Smooth muscle cell (in vitro differentiated cells): ENCODE measurements around the gene BIRC3. TPM values are rescaled to one million over a fixed set of nuclear protein-coding genes. Genes with fewer than 3 reads are reported as not detected.

Source experiments
- DNase-seq: peaks from one replicate; lab custom pipeline; 2025; ENCODE audit not compliant: unreplicated experiment; lab: John Stamatoyannopoulos, UW
- H2AFZ ChIP-seq: fragments of 200-600 bp; sonication (generic); 2 replicates; pipeline ENCODE4 v1.6.0; 2016; ENCODE audit warnings: antibody characterized with exemption, low read depth, mild to moderate bottlenecking
- H3F3A ChIP-seq: fragments of 200-600 bp; sonication (generic); 2 replicates; pipeline ENCODE4 v1.6.0; 2017; ENCODE audit warnings: antibody characterized with exemption, low read depth
- H3K27ac ChIP-seq: fragments of 200-600 bp; sonication (generic); 2 replicates; pipeline ENCODE4 v1.5.1; 2016; ENCODE audit warnings: low read depth, mild to moderate bottlenecking
- H3K27me3 ChIP-seq: fragments of 200-600 bp; sonication (generic); 2 replicates; pipeline ENCODE4 v1.6.1; 2016; ENCODE audit warnings: low read depth, mild to moderate bottlenecking
- H3K36me3 ChIP-seq: fragments of 200-600 bp; sonication (generic); 2 replicates; pipeline ENCODE4 v1.5.1; 2016; ENCODE audit warnings: low read depth
- H3K4me1 ChIP-seq: fragments of 200-600 bp; sonication (generic); 2 replicates; pipeline ENCODE4 v1.5.1; 2016; ENCODE audit warnings: low read depth
- H3K4me2 ChIP-seq: fragments of 200-600 bp; sonication (generic); 2 replicates; pipeline ENCODE4 v1.6.0; 2016; ENCODE audit warnings: mild to moderate bottlenecking
- H3K4me3 ChIP-seq: fragments of 200-600 bp; sonication (generic); 2 replicates; pipeline ENCODE4 v1.5.1; 2016; ENCODE audit warnings: mild to moderate bottlenecking
- H3K79me2 ChIP-seq: fragments of 200-600 bp; sonication (generic); 2 replicates; pipeline ENCODE4 v1.6.0; 2016; ENCODE audit warnings: low read depth, mild to moderate bottlenecking
- H3K9ac ChIP-seq: fragments of 200-600 bp; sonication (generic); 2 replicates; pipeline ENCODE4 v1.6.0; 2016; ENCODE audit warnings: low read depth
- H3K9me3 ChIP-seq: fragments of 200-600 bp; sonication (generic); replicated peaks from 2 replicates; pipeline ENCODE4 v1.5.1; 2016; ENCODE audit warnings: low read depth
- H4K20me1 ChIP-seq: fragments of 200-600 bp; sonication (generic); 2 replicates; pipeline ENCODE4 v1.6.0; 2016; ENCODE audit warnings: low read depth
- CTCF ChIP-seq: fragments of 200-600 bp; sonication (generic); IDR thresholded peaks from 2 replicates; pipeline ENCODE4 v1.5.1; 2017; ENCODE audit warnings: borderline replicate concordance, mild to moderate bottlenecking, antibody characterized with exemption; ENCODE audit not compliant: insufficient read depth, poor library complexity, severe bottlenecking
- WGBS: methylation state at CpG from one replicate; pipeline ENCODE4 v1.1.7; 2016; ENCODE audit warnings: low lambda C conversion rate; 5-methylcytosine and 5-hydroxymethylcytosine counted together
- polyA plus RNA-seq: library from polyadenylated mRNA; unstranded; fragments of >200 nt; fragmentation: Nextera tagmentation; extraction: Ambion mirVana; gene quantifications from 2 replicates; pipeline ENCODE4 v1.2.1, GENCODE V29; 2016
- total RNA-seq: library from RNA; depleted of rRNA; stranded (reverse); fragments of >200 nt; gene quantifications from 2 replicates; pipeline ENCODE4 v1.2.3, GENCODE V29; 2014

The BIRC3 gene
- total and polyA plus RNA-seq, 2 experiments from 2014 or later: 0.94 to 1.6 TPM

GRCh38 chr11:102377891-102378290, 60.6 kb downstream of the BIRC3 start:
- Histone ChIP-seq H3K4me2 (no peak overlapping the region), H2AFZ (no peak overlapping the region), H3F3A (no peaks in the 10 kb centered on the region), H3K36me3 (peaks cover 17% of the 10 kb centered on the region), H3K27me3 (no peaks in the 10 kb centered on the region), H4K20me1 (peaks cover 42% of the 10 kb centered on the region), H3K9me3 (no peaks in the 10 kb centered on the region), H3K9ac (no peak overlapping the region), H3K27ac (no peak overlapping the region), H3K79me2 (peaks cover 13% of the 10 kb centered on the region), H3K4me3 (no peak overlapping the region), H3K4me1 (no peaks in the 10 kb centered on the region)
- no peak for DNase-seq
- 70% methylated on average over 2 of the region's 2 CpGs for WGBS
- TF ChIP-seq CTCF: no peak

- Histone ChIP-seq H3K9me3 (no peaks in the 10 kb centered on the region), H2AFZ (no peak overlapping the region), H3K4me3 (no peak overlapping the region), H3K79me2 (peaks cover 13% of the 10 kb centered on the region), H3K9ac (no peak overlapping the region), H3K4me1 (no peaks in the 10 kb centered on the region), H4K20me1 (peaks cover 42% of the 10 kb centered on the region), H3K36me3 (peaks cover 17% of the 10 kb centered on the region), H3K4me2 (no peak overlapping the region), H3F3A (no peaks in the 10 kb centered on the region), H3K27ac (no peak overlapping the region), H3K27me3 (no peaks in the 10 kb centered on the region)
- TF ChIP-seq CTCF: no peak
- DNase-seq: no peak
These were observed 61.5 kb downstream of the BIRC3 start for GRCh38 chr11:102378818-102379217.

GRCh38 chr11:102382384-102382783, 65.1 kb downstream of the BIRC3 start:
- H3K27ac ChIP-seq: no peak overlapping the region
- peaks cover 13% of the 10 kb centered on the region for H3K36me3 ChIP-seq
- DNase-seq: no peak
- no peak overlapping the region for H3K4me3 ChIP-seq
- H3K4me1 ChIP-seq: no peaks in the 10 kb centered on the region
- no peaks in the 10 kb centered on the region for H3K9me3 ChIP-seq
- H2AFZ ChIP-seq: no peak overlapping the region
- no peaks in the 10 kb centered on the region for H3F3A ChIP-seq
- peaks cover 16% of the 10 kb centered on the region for H4K20me1 ChIP-seq
- no peaks in the 10 kb centered on the region for H3K27me3 ChIP-seq
- TF ChIP-seq CTCF: no peak
- H3K79me2 ChIP-seq: no peaks in the 10 kb centered on the region
- H3K4me2 ChIP-seq: no peak overlapping the region
- no peak overlapping the region for H3K9ac ChIP-seq
- 90% methylated on average over 3 of the region's 3 CpGs for WGBS

- H3F3A ChIP-seq: no peaks in the 10 kb centered on the region
- no peaks in the 10 kb centered on the region for H3K79me2 ChIP-seq
- no peak overlapping the region for H2AFZ ChIP-seq
- H3K4me3 ChIP-seq: no peak overlapping the region
- no peaks in the 10 kb centered on the region for H3K4me1 ChIP-seq
- H4K20me1 ChIP-seq: peaks cover 3% of the 10 kb centered on the region
- no peak overlapping the region for H3K27ac ChIP-seq
- H3K36me3 ChIP-seq: peaks cover 6% of the 10 kb centered on the region
- no peak overlapping the region for H3K4me2 ChIP-seq
- WGBS: 98% methylated on average over 3 of the region's 3 CpGs
- H3K9me3 ChIP-seq: no peaks in the 10 kb centered on the region
- no peak overlapping the region for H3K9ac ChIP-seq
- no peaks in the 10 kb centered on the region for H3K27me3 ChIP-seq
- no peak for TF ChIP-seq CTCF
- no peak for DNase-seq
These were observed 66.6 kb downstream of the BIRC3 start for GRCh38 chr11:102383839-102384238.
